Right forelimb (tissue), 1 donor: ENCODE results near the gene CD248.
"Not testable (repeated sequence)": the region's sequence is repeated elsewhere in the genome, so short reads cannot be mapped to it uniquely, and the experiment has no call there.

Experiments
- DNase-seq: peaks from one replicate; pipeline ENCODE4 v3.0.0-alpha.2; 2018

CD248 gene

DNA sequence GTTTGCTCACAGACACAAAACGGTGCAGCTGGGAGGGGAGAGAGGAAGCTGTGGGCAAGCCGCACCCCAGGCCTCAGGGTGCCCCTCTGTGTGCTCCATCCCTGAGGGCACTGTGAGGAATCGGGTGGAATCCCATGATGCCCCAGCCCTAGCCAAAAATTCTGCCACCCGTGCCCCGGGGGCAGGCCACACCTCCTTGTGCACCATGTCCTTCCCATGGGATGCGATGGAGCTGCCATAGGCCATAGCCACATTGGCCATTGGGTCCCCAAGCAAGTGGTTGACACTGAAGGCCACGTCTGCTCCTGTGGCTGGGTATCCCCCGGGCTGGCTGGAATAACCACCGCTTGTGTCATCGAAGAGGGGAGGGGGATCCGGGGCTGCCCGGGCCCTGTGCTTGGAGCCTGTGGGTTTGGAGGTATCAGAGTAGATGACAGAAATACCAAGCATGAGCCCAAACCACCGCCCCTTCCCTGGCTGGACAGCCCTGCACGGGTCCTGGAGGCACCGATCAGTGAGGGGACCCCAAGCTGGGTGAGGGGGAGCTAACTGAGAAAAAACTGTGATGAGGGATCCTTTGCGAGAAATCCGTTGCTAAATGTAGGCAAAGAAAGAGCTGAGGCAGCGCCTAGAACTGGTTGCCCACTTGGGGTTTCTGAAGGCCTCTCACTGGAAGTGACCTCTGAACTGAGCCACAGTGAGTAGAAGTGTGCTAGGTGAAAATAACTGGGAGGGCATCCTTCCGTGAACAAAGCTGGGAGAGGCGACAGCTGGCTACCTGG is 28.8 kb downstream of the CD248 start:
- DNase-seq: no peak

DNA sequence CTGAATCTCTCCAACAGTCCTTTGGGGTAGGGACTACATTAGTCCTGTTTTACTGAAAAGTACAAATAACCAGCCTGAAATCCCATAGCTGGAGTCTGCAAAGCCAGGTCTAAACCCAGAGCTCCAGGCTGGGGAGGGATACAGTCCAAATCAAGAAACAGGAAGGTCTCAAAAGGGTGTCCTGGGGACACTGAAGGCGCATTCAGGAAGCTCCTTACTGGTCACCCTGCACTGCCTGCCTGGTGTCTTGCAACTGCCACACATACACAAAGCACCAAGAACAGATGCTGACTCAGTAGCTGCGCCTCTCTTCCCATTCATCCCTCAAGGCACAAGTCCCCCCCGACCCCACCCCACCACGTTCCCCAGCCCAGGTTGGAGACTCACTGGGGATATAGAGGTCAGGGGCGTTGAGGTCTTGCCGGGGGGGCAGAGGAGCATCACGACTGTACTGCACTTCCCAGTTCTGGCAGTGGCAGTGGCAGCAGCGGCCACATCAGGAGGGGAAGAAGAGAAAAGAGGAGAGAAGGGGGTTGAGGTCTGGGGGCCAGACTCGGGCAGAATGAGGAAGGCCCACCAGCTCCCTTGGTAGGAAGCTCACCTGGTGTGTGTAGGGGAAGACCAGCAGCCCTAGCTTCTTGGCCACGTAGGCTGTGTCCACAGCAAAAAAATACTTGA is 29.5 kb downstream of the CD248 start:
- DNase-seq: no peak

DNA sequence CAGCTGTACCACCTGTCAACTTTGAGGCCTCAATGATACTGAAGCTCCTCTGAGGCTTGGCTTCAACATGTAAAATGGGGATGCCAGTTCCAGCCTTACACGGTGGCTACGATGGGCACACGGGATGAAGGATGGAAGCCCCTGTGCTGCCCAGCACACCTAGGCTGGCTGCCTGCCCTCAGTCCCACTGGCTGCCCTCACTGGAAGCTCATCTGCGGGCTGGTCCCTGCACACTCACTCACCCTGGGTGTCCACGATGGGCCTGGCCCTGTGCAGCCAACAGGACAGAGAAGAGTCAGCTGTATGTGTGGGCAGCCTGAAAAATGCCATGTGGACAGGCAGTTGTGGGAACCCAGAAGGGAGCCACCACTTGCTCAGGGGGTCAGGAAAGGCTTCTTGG is 30.1 kb downstream of the CD248 start:
- DNase-seq: no peak

DNA sequence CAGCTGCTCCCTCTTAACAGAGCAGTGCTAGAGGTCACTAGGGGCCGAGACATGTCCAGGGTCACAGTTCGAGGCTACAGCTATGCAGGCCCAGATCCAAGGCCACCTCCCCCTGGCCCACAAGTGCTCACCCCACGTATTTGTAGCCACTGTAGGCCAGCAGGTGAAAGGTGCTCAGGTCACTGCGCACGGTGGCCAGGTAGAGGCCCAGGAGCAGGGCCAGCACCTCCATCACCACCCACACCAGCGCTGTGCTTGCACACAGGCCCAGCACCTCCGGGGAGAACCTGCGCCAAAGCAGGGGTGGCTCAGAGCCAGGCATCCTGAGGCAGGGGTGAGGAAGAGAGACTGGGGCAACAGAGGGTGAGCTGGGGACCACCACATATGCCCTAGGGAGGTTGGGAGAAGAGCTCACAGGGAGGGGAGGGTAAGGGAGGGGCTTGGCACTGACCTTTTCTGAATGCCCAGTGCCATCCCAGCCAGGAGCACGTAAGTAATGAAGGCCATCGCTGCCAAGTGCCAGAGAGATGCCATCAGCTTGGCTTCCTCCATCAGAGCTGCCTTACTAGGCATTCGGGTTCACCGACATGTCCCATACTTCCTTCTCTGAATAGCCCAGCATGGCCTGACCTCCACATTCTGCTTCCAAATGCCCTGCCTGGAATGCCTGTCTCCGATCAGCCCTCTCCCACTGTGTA is 31.4 kb downstream of the CD248 start:
- no peak for DNase-seq

DNA sequence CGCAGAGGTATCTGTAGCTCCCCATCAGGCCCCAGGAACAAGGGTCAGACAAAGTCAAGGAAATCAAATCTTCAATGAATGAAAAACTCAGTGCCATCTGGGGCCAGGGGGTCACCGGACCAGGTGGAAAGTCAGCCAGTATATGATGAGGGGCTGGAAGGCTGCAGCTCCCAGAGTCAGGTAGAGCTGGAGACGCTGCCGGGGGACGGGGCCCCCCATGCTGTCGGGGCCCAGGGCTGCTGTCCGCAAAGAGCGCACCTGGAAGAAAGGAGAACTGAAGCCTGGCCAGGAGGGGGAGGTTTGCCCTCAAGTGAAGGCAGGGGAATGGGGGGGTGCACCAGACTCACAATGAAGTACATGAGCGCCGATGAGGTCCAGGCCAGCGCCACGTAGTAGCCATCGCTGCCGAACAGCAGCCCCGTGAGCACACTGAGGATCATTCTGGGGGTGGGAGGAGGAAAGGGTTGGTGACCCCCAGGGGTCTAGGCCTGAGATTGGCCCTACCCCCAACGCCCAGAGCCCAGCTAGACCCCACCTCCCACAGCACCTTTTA is 32.2 kb downstream of the CD248 start:
- no peak for DNase-seq

DNA sequence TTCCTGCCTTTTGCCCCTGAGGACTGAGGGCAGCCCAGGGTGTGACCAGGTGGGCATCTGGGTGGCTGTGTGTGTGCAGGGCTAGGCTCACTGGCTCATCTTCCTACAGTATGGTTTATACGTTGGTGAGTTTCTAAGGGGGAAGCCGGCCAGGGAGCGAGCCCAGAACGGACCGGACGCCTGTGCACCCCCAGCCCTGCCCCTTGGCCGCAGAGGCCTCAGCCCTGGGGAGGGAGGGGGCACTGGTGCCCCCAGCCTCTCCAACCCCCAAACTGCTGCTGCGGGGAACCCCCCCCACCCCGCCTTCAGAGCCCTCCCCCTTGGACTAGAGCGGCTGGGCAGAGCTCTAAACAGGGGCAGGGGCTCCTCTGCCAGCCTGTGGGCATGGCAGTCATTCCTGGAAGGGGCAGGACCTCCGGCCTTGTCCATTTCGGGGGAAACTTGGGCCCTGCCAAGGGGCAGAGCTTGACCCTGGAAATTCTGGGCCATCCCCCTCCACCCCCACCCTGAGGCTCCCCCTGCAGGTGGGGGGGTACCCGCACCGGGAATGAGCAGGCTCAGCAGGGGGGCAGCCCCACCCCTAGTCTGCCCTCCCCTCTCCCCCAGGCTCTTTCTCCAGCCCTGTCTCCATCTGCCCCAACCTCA is 33.3 kb downstream of the CD248 start:
- DNase-seq: no peak

DNA sequence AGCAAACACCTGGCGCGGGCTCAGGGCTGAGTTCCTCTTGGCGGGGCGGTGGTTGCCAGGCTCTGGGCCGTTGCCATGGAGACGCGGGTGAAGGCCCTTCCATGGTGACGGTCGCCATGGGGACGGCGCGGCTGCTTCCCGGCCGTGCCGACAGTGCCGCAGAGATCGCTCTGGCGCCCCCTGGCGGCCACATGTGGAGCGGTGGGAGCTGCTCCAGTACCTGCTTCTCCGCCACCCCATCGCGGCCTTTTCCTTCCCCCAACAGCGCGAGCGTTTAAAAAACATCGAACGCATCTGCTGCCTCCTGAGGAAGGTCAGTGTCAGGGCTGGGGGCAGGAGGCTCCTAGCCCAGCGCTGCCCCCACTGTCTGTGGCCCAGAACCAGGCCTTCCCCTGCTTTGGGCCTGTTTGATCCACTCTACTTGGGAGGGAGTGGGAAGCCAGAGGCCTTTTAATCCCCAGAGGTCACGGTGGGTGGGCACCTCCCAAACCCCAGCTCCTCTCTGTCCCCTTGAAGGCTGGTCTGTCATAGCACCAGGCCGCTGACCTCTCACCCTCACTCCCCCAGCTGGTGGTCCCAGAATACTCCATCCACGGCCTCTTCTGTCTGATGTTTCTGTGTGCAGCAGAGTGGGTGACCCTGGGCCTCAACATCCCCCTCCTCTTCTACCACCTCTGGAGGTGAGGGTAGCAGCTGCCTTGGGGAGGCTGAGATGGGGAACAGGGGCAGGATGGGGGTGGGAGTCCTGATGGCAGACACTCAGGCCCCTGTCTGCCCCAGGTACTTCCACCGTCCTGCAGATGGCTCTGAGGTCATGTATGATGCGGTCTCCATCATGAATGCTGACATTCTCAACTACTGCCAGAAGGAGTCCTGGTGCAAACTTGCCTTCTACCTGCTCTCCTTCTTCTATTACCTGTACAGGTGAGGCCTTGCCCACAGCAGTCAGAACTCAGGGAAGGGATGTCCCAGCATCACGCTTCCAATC is 34.1 kb downstream of the CD248 start:
- peak; percentile 97 for DNase-seq

DNA sequence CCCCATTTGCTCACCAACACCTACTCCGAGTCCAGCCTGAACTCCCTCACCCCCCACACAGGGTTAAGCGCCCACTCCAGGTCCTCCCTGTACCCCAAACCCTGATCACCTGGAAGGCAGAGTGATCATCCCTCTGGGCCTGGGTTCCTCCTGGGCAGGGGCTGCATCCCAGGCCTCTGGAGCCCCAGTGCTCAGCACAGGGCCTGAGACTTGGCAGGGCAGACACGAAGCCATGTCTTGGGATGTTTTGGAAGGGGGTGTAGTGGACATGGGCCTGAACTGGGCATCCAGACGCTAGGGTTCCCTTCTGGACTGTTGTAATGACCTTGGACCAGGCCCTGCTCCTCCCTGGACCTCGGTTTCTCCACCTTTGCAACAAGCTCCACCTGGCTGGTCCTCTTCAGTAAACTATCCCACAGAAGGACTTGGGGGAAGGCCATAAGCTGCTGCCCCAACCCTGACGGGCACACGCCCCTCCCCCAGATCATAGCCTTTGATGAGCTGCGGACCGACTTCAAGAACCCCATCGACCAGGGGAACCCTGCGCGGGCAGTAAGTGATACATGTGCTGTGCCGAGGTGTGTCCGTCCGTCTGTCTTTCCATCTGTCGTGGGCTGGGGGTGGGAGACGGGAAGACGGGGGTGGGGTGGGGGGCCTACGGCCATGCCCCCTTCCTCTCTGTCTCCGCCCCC is 34.9 kb downstream of the CD248 start:
- DNase-seq: no peak

DNA sequence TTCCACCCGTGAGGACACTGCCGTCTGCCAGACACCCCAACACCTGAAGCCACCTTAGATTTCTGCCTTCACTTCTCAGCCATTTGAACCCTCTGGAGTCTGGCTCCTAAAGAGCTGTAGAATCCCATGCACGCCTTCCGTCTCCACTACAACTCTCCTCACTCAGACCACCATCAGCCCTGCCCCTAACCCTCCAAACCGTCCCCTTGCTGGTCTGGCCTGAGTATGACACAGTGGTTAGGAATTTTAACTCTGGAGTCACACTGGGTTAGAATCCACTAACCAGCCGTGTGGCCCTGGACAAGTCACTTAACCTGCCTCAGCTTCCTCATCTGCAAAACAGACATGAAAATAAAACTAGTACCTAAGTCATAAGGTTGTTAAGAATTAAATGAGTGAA is 35.8 kb downstream of the CD248 start:
- no peak for DNase-seq

DNA sequence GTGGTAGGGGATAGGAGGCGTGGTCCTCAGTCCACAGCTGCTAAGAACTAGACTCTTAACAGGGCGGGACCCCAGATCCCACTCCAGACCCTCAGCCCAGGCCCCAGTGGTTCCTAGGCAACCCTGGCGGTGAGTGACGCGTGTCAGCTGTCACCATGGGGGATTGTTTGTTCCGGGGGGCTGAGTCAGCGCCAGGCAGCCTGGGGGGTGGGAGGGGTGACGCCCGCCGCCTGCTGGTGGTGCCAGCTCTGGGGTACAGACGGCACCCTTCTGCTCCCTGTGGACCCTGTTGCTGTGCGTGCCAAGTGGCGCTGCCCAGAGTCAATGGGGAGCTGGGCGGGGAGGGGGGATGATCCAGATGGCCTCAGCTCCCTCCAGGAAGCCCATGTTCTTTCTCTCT is 36.4 kb downstream of the CD248 start:
- no peak for DNase-seq

DNA sequence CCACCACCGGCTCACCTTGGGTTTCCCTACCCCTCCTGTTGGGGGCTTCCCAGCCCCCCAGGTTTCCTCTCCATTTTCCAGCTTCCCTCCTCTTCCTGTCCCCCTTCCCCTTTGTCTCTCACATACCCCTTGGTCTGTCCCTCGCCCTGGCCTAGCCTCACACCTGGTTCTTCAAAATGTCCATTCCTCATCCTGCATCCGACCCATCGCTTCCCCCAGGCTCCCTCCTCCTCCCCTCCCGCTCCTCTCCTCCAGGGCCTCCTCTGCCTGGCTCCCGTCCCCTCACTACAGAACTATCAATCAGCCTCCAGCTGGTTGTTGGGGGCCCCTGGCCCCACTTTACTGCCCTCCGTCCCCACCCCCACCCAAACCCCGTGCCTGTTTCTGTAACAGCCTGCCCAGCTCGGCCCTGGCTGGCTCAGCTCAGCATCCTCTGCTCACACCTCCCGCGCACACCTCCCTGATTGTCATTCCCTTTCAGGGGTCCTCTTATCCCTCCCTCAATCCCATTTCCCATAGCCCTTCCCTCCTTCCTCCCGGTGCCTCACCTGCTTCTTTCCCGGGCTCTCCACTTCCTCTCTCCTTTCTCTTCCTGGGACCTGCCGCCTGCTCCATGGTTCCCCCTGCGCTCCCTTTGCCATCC is 37.6 kb downstream of the CD248 start:
- no peak for DNase-seq

DNA sequence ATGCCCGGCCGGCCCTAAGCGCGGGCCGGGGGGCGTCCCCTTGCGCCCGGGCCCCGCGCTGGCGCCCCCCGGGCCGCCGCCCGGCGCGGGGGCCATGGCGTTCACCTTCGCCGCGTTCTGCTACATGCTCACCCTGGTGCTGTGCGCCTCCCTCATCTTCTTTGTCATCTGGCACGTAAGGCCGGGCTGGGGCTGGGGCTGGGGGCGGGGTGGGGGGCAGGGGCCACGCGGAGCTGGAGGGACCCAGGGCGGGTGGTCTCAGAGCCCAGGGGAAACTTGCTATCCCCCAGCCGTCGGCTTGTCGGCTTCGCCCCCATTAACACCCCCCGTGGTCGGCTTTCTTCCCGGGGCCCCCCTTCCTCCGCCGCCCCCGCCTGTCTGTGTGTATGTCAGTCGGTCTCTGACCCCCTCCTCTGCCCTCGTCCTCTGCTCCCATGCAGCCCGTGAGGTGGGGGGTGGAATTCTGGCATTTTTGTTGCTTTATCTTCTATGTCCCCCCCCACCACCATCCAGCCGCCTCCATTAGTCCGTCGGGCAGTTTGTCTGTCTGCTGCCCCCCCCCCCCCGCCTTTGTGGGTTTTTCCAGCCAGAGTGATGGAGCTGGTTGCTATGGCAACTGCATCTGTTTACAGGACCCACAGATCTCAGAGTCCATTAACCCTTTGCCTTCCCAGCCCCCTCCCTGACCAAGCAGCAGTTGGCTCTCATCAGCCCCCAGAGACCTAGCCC is 38.3 kb downstream of the CD248 start:
- no peak for DNase-seq

DNA sequence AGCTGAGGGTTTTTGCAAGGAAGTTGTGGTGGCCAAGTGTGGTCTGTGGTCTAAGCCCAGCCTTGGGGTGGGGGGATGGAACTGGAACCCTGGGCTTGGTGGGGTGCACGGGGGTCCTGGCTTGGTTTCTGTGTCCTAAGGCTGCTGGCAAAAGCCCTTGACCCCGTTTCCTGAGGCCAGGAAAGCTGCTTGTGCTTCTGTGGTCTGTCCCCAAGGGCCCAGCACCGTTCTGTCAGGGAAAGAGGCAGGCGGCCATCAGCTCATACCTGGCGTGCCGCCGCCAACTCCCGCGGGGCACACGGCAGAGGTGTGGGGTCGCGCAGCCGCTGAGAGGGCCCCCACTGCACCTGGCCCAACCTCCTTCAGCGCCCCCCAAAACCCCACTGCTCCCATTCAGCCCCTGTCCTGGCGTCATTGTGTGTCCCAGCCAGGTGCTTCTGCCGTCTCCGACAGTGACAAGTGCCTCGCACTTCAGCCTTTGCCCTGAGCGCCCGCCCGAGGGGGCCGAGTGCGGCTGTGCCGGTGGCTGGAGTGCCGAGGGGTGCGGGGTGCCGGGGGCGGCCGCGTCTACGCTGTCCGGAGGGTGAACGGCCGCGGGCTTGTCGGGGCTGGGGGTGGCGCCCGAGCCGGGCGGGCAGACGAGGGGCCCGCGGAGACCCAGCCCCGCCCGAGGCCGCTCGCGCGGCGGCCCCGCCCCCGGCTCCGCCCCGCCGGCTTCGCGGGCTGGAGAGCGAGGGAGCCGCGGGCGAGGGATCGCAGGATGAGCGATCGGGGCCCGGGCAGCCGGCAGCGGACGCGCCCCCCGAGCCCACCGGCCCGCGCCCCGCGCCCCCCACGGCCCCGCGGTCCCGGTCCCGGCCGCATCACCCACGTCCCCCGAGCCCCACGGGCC is 39.1 kb downstream of the CD248 start, which contains the start of gene CNIH2:
CNIH2 (plus strand) TSS at position 705 of the 892 bp plus-strand sequence. CDS start 282 bp downstream, outside the sequence.
- no peak for DNase-seq

DNA sequence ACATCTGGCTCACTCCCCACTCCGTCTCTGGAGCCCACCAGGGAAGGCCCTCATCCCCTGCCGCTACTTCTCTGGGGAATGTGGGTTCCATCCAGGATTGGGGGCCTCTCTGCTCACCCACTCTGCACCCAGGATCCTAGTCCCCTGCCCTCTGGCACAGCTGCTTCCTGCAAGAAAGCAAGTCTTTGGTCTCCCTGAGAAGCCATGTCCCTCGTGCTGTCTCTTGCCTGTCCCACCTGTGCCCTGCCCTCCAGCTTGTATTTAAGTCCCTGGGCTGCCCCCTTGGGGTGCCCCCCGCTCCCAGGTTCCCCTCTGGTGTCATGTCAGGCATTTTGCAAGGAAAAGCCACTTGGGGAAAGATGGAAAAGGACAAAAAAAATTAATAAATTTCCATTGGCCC is 39.8 kb downstream of the CD248 start:
- not testable (repeated sequence) for DNase-seq

DNA sequence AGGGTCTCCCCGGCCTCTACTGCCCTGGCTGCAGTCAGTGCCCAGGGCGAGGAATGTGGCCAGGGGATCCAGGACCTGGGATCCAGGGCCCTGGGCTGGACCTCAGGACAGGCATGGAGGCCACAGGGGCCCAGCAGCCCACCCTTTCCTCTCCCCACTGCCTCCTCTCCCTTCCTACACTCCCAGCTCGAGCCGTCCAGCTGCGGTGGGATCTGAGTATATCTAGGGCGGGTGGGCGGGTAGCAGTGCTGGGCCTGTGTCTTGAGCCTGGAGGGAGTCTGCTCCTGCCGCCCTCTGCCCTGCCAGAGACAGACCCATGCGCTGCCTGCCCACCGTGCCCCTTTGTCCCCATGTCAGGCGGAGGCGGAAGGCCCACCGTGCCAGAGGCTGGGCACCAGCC is 40.2 kb downstream of the CD248 start:
- not testable (repeated sequence) for DNase-seq

DNA sequence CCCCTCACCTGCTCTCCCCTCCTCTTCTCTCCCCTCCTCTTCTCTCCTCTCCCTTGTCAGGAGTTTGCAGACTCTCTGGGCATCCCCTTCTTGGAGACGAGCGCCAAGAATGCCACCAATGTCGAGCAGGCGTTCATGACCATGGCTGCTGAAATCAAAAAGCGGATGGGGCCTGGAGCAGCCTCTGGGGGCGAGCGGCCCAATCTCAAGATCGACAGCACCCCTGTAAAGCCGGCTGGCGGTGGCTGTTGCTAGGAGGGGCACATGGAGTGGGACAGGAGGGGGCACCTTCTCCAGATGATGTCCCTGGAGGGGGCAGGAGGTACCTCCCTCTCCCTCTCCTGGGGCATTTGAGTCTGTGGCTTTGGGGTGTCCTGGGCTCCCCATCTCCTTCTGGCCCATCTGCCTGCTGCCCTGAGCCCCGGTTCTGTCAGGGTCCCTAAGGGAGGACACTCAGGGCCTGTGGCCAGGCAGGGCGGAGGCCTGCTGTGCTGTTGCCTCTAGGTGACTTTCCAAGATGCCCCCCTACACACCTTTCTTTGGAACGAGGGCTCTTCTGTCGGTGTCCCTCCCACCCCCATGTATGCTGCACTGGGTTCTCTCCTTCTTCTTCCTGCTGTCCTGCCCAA is 40.7 kb downstream of the CD248 start:
- no peak for DNase-seq

DNA sequence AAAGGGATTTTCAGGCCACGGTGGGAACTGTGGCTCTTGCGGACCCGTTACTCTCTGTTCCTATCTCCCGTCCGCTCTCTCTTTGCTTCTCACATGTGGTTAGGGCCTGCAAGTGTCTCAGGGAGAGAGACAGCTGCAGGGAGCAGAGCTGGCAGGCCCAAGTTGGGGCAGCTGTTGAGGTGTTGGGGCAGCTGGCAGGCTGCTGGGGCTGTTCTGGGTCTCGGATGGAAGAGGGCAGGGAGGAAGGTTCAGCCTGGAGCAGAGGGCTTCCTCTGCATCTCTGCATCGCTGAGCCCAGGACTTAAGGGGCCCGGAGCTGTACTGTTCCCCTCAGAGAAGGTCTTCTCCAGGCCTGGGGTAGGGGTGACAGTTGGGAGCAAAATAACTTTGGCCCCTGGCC is 41.4 kb downstream of the CD248 start:
- no peak for DNase-seq

DNA sequence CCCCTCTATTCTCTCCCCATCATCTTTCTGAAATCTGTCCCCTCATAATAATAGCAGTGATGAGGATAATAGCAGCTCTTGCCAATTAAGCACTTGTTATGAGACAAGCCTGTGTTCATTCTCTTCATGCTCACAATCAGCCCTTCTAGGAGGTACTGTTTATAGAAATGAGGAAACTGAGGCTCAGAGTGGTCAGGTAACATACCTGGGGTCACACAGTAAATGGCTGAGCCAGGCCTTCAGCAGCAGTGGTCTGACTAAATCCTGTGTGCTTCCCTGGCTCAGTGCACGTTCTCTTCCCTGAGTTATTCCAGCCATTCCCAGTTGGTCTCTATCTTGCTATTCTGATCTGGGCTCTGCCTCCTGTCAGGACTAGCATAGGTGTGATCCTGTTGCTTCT is 42.6 kb downstream of the CD248 start:
- no peak for DNase-seq
